Upper lobe of right lung (tissue), 1 donor: Measurements from ENCODE around the gene GGTA1. TPM values are rescaled to one million over a fixed set of nuclear protein-coding genes. Genes with fewer than 3 reads are reported as not detected.
A peak's percentile ranks its signal among the peaks of the same experiment; 100 is the strongest.
"Not testable (repeated sequence)": the region's sequence is repeated elsewhere in the genome, so short reads cannot be mapped to it uniquely, and the experiment has no call there.

ENCODE experiments used
- ATAC-seq: fragments of 200-7000 bp; cut with Tn5 transposase; one replicate; pipeline ENCODE4 v1.9.1; 2020; ENCODE audit warnings: mild to moderate bottlenecking, moderate library complexity
- DNase-seq: peaks from one replicate; pipeline ENCODE4 v3.0.0-alpha.2; 2020
- H3K27ac ChIP-seq: fragments of 200-600 bp; one replicate; pipeline ENCODE4 v1.8.0; 2022
- H3K27me3 ChIP-seq: fragments of 200-600 bp; one replicate; pipeline ENCODE4 v1.8.0; 2022; ENCODE audit warnings: mild to moderate bottlenecking
- H3K36me3 ChIP-seq: fragments of 200-600 bp; one replicate; pipeline ENCODE4 v1.8.0; 2022
- H3K4me1 ChIP-seq: fragments of 200-600 bp; one replicate; pipeline ENCODE4 v1.8.0; 2022
- H3K4me3 ChIP-seq: fragments of 200-600 bp; one replicate; pipeline ENCODE4 v1.8.0; 2022; ENCODE audit warnings: mild to moderate bottlenecking
- H3K9me3 ChIP-seq: fragments of 200-600 bp; one replicate; pipeline ENCODE4 v1.8.0; 2022
- intact Hi-C: fragments of 100-400 bp; cut with DNase I; formaldehyde crosslinking; loops from one replicate; pipeline ENCODE4 v1.11.0; 2022
- total RNA-seq: library from RNA; stranded (reverse); fragmentation: NEBNext Ultra II Directional; extraction: Animal tissue kit (Norgen Biotek cat#: 25700); gene quantifications from one replicate; pipeline ENCODE4 v1.2.1, GENCODE V29; 2021
- TF ChIP-seq, protein P1 (sequence below): fragments of 200-600 bp; IDR thresholded peaks from one replicate; pipeline ENCODE4 v1.8.0; 2022; ENCODE audit warnings: antibody characterized with exemption
- donor health status: DM: no; HTN: yes; CAD: no; lungs with severe emphysema.

Gene GGTA1
- total RNA-seq, 1 donor from 2014 or later: 9.5 TPM

DNA sequence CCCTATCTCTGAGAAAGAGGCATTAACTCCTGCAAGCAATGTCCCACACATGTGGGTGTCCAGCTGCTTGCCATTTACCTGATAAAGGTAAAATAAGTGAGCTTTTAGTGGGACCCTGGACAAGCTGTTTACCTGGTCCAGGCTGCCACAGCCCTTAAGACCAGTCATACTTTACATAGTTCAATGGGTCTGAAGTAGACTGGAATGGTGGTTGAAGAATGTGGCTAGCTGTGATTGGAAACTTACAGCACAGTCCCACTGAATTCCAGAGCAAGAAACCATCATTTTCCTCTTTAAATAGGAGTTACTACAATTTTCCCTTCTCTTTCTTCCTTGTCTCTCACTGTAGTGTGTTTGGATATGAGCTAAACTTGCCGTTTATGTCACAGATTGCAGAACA lies 60.6 kb downstream of the GGTA1 start:
- H3K27ac ChIP-seq: no peak overlapping the region
- ATAC-seq: peak; percentile 57
- no peaks in the 10 kb centered on the region for H3K36me3 ChIP-seq
- H3K4me3 ChIP-seq: no peak overlapping the region
- intact Hi-C loops: no loop called here
- no peak for DNase-seq
- no peaks in the 10 kb centered on the region for H3K27me3 ChIP-seq
- TF ChIP-seq, protein P1, sequence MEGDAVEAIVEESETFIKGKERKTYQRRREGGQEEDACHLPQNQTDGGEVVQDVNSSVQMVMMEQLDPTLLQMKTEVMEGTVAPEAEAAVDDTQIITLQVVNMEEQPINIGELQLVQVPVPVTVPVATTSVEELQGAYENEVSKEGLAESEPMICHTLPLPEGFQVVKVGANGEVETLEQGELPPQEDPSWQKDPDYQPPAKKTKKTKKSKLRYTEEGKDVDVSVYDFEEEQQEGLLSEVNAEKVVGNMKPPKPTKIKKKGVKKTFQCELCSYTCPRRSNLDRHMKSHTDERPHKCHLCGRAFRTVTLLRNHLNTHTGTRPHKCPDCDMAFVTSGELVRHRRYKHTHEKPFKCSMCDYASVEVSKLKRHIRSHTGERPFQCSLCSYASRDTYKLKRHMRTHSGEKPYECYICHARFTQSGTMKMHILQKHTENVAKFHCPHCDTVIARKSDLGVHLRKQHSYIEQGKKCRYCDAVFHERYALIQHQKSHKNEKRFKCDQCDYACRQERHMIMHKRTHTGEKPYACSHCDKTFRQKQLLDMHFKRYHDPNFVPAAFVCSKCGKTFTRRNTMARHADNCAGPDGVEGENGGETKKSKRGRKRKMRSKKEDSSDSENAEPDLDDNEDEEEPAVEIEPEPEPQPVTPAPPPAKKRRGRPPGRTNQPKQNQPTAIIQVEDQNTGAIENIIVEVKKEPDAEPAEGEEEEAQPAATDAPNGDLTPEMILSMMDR: no peak
- no peaks in the 10 kb centered on the region for H3K4me1 ChIP-seq
- H3K9me3 ChIP-seq: no peaks in the 10 kb centered on the region

DNA sequence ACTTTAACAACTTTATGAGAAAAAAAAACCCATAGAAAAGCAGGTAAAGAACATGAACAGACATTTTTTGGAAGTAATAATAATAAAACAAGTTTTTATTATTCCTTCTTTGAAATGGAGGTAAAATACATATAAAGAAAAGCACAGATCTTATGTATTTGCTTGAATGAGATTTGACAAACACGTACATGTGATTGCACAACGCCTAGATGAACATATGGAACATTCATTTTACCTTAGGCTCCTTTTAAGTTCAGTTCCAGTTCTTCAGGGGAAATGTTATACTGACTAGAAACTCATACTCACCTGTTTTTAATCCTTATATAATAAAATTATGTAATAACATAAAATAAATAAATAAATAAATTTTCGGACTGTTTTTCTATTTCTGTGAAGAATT lies 61.8 kb downstream of the GGTA1 start:
- ATAC-seq (no peak), DNase-seq (no peak)
- Histone ChIP-seq H3K27me3 (no peaks in the 10 kb centered on the region), H3K4me3 (no peak overlapping the region), H3K9me3 (no peaks in the 10 kb centered on the region), H3K36me3 (no peaks in the 10 kb centered on the region), H3K4me1 (no peaks in the 10 kb centered on the region), H3K27ac (no peak overlapping the region)
- TF ChIP-seq, protein P1: no peak
- intact Hi-C loops: no loop called here

DNA sequence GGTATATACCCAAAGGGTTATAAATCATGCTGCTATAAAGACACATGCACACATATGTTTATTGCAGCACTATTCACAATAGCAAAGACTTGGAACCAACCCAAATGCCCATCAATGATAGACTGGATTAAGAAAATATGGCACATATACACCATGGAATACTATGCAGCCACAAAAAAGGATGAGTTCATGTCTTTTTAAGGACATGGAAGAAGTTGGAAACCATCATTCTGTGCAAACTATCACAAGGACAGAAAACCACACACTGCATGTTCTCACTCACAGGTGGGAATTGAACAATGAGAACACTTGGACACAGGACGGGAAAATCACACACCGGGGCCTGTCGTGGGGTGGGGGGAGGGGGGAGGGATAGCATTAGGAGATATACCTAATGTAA lies 62.6 kb downstream of the GGTA1 start:
- ATAC-seq, H3K4me1 ChIP-seq, intact Hi-C loops, H3K4me3 ChIP-seq, DNase-seq, H3K9me3 ChIP-seq, H3K27ac ChIP-seq, H3K36me3 ChIP-seq, H3K27me3 ChIP-seq: not testable (repeated sequence)

DNA sequence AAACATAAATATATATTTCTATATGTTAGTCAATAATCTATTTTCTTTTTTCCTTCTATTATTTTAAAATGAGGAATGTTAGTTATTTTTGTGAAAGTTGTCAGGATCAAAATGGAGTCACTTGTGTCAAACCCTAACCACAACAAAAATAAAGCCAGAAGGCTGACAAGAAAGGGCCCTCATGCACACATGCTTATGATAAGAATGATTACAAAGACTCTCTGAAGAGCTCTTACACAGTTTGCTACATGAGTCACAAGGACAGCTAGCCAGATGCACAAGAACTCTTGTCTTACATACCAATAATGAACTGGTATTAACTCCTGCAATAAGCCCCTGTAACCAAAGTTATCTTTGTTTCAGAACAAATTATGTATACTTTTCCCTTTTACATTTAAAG lies 64.7 kb downstream of the GGTA1 start:
- Histone ChIP-seq H3K9me3 (no peaks in the 10 kb centered on the region), H3K27me3 (no peaks in the 10 kb centered on the region), H3K27ac (no peak overlapping the region), H3K4me3 (no peak overlapping the region), H3K4me1 (no peaks in the 10 kb centered on the region), H3K36me3 (no peaks in the 10 kb centered on the region)
- DNase-seq (no peak), ATAC-seq (peak; percentile 66)
- intact Hi-C loops: no loop called here
- TF ChIP-seq, protein P1: no peak

DNA sequence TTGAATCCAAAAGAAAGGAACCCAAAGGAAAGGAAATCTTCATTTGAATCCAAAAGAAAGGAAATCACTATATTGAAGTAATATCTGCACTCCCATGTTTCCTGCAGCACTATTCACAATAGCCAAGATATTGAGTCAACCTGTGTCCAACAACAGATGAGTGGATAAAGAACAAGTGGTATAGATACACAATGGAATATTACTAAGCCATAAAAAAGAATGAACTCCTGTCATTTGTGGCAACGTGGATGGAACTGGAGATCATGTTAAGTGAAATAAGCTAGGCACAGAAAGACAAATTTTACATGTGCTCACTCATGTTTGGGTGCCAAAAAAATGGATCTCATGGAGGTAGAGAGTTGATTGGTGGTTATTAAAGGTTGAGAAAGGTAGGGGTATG lies 71.7 kb downstream of the GGTA1 start:
- DNase-seq (no peak), ATAC-seq (no peak)
- TF ChIP-seq, protein P1: no peak
- no peaks in the 10 kb centered on the region for H3K36me3 ChIP-seq
- H3K4me3 ChIP-seq: no peak overlapping the region
- no peaks in the 10 kb centered on the region for H3K27me3 ChIP-seq
- H3K4me1 ChIP-seq: no peaks in the 10 kb centered on the region
- H3K27ac ChIP-seq: no peak overlapping the region
- intact Hi-C loops: no loop called here
- no peaks in the 10 kb centered on the region for H3K9me3 ChIP-seq

DNA sequence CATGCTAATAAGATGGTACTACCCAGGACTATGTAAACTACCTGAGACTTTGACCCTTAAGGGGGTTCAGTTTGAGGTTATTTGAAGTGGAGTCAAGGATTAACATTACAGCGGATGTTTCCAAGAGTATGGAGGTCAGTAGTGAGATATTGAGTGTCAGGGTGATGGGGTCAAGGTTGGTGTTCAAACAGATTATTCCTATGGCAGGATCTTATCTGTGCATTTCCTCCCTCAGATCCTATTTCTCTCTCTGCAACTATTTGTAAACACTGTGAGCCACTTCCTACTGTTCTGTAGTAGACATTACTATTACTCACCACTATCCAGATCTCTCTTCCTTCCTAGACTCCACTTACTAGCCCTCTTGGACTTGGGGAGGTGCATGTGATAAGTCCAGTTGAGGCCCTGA lies 75.6 kb downstream of the GGTA1 start:
- ATAC-seq: no peak
- no peak overlapping the region for H3K4me3 ChIP-seq
- intact Hi-C loops: no loop called here
- H3K36me3 ChIP-seq: no peaks in the 10 kb centered on the region
- TF ChIP-seq, protein P1: no peak
- no peak overlapping the region for H3K27ac ChIP-seq
- H3K27me3 ChIP-seq: no peaks in the 10 kb centered on the region
- no peaks in the 10 kb centered on the region for H3K9me3 ChIP-seq
- H3K4me1 ChIP-seq: no peaks in the 10 kb centered on the region
- DNase-seq: no peak
